ENCODE results near the gene KCNE1. TPM values are rescaled to one million over a fixed set of nuclear protein-coding genes. Genes with fewer than 3 reads are reported as not detected.
A peak's percentile ranks its signal among the peaks of the same experiment; 100 is the strongest.
"Not testable (repeated sequence)": the region's sequence is repeated elsewhere in the genome, so short reads cannot be mapped to it uniquely, and the experiment has no call there.

KCNE1 gene
- total RNA-seq, 8 experiments from 2014 or later, result 0.22 to 3.1 (median 1.1) TPM

DNA sequence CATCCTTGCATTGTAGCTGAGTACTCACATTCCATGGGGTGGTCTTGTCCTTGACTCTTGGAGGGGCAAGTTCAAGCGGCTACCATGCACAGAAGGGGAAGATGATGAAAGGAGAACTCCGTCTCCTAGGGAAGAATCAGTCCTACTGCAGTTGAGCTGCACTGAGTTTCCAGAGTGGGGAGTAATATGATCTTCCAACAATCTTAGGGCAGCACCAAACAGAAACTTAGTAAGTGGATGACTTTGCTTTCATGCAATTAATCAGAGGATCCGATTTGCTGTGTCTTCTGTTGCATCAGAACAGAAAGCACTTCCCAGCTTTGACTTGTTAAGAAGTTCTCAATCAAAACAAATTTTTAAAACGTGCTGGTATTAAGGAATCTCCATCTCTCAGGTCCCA lies 88.2 kb downstream of the KCNE1 start, which contains the start of gene SMIM34:
Gene SMIM34 (minus strand): TSS at position 147 of the 400 bp plus-strand sequence. CDS start 112 bp downstream, at position 35.
- in situ Hi-C loops (cut with MboI; ENCODE audit: low pct_unique_long_range_greater_than_20kb in 2 of 9, low sequenced_read_pairs in 9 of 9, unreplicated experiment in 9 of 9); H3K4me3 ChIP-seq; H3K27ac ChIP-seq; H3K4me1 ChIP-seq (replicated peaks in 1 of 2): not testable (repeated sequence)
- WGBS, 10 experiments, result no CpG with 5 or more reads among the region's 4 CpGs
- peak in 2 of 8 experiments; percentile 28 to 77 for ATAC-seq (replicated peaks in 6 of 8)

DNA sequence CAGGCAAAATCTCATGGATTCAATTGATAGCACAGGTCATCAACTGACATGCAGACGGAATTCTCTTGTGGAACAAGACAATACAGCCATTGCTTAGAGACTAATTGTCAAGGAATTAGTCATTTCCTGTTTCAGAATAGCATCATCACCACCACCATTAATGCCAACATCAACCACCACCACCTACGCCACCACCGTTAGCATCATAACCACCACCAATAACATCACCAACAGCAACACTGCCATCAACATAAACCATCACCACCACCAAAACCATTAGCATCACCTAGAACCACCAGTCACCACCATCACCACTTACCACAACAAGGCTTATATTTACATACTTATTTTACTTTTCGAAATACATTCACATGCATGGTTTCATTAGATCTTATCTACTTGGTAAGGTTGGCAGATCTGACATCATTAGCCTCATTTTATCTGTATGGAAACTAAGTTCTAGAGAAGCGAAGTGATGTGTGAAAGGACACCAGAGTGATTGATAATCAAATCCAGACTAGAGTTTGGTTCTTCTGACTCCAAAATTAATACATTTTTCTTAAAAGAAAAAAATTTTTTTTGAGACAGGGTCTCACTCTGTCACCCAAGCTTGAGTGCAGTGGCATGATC lies 94.4 kb downstream of the KCNE1 start:
- H3K27ac ChIP-seq; H3K4me1 ChIP-seq (replicated peaks in 1 of 2); ATAC-seq (replicated peaks in 6 of 8); H3K4me3 ChIP-seq; in situ Hi-C loops (cut with MboI; ENCODE audit: low pct_unique_long_range_greater_than_20kb in 2 of 9, low sequenced_read_pairs in 9 of 9, unreplicated experiment in 9 of 9): not testable (repeated sequence)
- WGBS, 10 experiments, result no CpG with 5 or more reads among the region's 5 CpGs

DNA sequence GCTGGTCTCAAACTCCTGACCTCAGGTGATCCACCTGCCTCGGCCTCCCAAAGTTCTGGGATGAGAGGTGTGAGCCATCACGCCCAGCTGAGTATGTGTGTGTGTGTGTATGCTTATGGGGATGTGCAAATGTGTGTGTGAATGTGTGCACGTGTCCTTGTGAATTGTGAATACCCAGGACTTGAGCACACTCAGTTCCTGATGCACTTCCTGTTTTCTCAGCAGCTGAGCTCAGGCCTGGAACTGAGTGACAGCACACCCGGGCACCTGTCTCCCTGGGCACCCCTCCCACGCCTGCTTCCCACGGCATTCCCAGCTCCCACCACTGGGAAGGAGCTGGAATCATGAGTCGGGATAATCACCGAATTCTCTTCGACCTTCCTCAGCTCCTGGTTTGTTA lies 104.7 kb downstream of the KCNE1 start:
- H3K4me1 ChIP-seq (replicated peaks in 1 of 2); in situ Hi-C loops (cut with MboI; ENCODE audit: low pct_unique_long_range_greater_than_20kb in 2 of 9, low sequenced_read_pairs in 9 of 9, unreplicated experiment in 9 of 9); ATAC-seq (replicated peaks in 6 of 8); H3K4me3 ChIP-seq; H3K27ac ChIP-seq: not testable (repeated sequence)
- WGBS, 10 experiments, result no CpG with 5 or more reads among the region's 9 CpGs

DNA sequence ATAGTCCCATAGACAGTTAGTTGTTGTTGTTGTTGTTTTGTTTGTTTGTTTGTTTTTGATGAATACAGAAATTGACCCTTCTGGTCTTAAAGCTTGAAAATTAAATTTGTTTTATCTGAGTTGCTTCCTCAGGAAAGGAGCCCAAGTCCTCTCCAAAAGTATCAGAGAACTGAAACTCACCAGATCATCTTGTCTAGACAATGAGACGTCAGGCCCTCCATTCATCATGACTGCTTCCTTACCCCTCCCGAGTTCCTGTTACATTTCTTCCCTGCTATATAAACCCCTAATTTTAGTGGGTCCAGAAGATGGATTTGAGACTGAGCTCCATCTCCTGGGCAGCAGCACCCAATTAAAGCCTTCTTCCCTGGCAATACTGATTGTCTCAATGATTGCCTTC lies 105.3 kb downstream of the KCNE1 start:
- H3K27ac ChIP-seq; H3K4me1 ChIP-seq (replicated peaks in 1 of 2); H3K4me3 ChIP-seq; ATAC-seq (replicated peaks in 6 of 8); in situ Hi-C loops (cut with MboI; ENCODE audit: low pct_unique_long_range_greater_than_20kb in 2 of 9, low sequenced_read_pairs in 9 of 9, unreplicated experiment in 9 of 9): not testable (repeated sequence)
- no CpG with 5 or more reads among the region's 2 CpGs for WGBS, 10 experiments

DNA sequence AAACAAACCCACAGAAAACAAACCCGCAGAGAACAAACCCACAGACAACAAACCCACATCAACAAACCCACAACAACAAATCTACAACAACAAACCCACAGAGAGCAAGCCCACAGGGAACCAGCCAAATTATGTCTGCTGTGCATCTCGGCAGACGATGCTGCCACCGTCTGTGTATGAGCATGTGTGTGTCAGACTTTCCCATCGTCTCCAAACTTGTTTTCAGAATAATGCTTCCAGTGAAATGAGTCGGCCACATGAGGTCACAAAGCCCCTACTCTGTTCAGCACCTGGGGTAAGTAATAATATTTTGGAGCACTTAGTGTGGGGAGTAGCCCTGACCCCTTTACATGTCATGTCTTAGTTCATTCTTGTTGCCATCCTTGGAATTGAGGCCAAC lies 105.9 kb downstream of the KCNE1 start:
- in situ Hi-C loops (cut with MboI; ENCODE audit: low pct_unique_long_range_greater_than_20kb in 2 of 9, low sequenced_read_pairs in 9 of 9, unreplicated experiment in 9 of 9); ATAC-seq (replicated peaks in 6 of 8): not testable (repeated sequence)
- WGBS, 10 experiments, result no CpG with 5 or more reads among the region's 6 CpGs

DNA sequence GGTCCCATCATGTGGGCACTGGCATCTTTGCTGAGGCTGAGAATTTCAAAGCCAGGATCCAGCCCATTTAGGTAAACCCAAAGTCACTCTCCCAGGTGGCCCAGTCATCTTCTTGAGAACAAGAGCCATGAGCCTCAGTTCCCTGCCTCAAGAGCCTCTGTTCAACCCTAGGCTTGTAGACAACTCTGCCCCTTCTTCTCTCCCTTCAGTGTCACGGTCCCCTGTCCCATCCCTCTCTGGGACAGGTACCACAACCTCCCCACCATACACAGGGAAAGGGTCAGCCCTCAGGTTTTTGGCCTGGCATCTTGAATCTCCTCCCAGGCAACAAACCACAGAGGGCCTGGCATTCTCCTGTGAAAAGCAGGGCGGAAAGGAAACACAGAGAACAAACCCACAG lies 106.3 kb downstream of the KCNE1 start:
- no CpG with 5 or more reads among the region's 2 CpGs for WGBS, 10 experiments
- H3K4me3 ChIP-seq; H3K4me1 ChIP-seq (replicated peaks in 1 of 2); in situ Hi-C loops (cut with MboI; ENCODE audit: low pct_unique_long_range_greater_than_20kb in 2 of 9, low sequenced_read_pairs in 9 of 9, unreplicated experiment in 9 of 9); H3K27ac ChIP-seq; ATAC-seq (replicated peaks in 6 of 8): not testable (repeated sequence)

More for the DNA sequence above, 105.9 kb downstream of the KCNE1 start:
- H3K27ac ChIP-seq; H3K4me3 ChIP-seq; H3K4me1 ChIP-seq (replicated peaks in 1 of 2): not testable (repeated sequence)

DNA sequence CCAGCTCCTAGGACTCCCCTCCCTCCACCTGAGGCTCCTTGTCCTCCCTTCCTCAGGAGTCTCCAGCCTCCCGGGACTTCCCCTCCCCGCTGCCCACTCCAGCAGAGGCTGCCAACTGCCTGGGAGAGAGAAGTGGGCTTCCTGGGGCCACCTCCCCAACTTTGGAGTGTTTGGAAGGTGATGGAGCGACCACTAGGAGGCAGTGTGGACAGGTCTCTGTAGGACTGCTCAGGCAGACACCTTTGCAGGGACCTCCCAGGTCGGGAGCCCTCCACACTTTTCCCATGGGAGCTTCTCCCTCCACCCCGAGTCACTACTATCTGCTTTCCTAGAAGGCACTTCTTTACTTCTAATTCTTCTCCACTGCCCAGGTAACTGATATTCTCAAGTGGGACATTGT lies 107.3 kb downstream of the KCNE1 start:
- WGBS, 10 experiments, result no CpG with 5 or more reads among the region's 5 CpGs
- in situ Hi-C loops (cut with MboI; ENCODE audit: low pct_unique_long_range_greater_than_20kb in 2 of 9, low sequenced_read_pairs in 9 of 9, unreplicated experiment in 9 of 9); ATAC-seq (replicated peaks in 6 of 8); H3K27ac ChIP-seq; H3K4me3 ChIP-seq; H3K4me1 ChIP-seq (replicated peaks in 1 of 2): not testable (repeated sequence)

DNA sequence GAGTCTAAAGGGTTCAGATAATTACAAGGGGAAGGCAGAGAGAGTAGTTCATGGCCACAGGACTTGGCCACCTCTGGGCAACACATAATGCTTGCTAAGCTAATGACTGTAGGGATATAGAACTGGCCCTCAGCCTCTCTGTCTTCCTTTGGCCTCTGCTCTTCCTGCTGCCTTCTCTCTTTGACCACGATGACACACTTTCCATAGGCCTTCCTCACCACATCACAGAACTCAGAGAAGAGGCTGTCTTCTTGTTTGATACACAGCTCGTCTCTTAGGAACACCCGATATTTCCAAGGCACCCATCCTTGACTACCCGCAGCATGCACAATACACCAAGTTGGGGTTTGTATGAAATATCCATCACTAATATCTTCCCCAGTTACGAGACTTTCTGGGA lies 111.5 kb downstream of the KCNE1 start:
- H3K4me3 ChIP-seq; in situ Hi-C loops (cut with MboI; ENCODE audit: low pct_unique_long_range_greater_than_20kb in 2 of 9, low sequenced_read_pairs in 9 of 9, unreplicated experiment in 9 of 9); ATAC-seq (replicated peaks in 6 of 8); H3K4me1 ChIP-seq (replicated peaks in 1 of 2); H3K27ac ChIP-seq: not testable (repeated sequence)
- no CpG with 5 or more reads among the region's 5 CpGs for WGBS, 10 experiments

Other genes starting within 250 kb of the KCNE1 start
- gene KCNE2, start 148.2 kb downstream of the KCNE1 start, total RNA-seq, result 1 to 10 TPM in 3 of 8 experiments, under 1 TPM in 4, not detected in 1; 0.32 to 1.5 (median 0.71) TPM
- gene SMIM11, start 136.7 kb downstream of the KCNE1 start, total RNA-seq, result 10 to 100 TPM in 4 of 8 experiments, 1 to 10 TPM in 4; 3.9 to 12.9 (median 7.9) TPM
- gene SMIM34, start 88.3 kb downstream of the KCNE1 start, total RNA-seq, result under 1 TPM in 1 of 8 experiments, not detected in 7; 0.50 TPM
- 100 to 1,000 TPM in 2 of 8 experiments, 10 to 100 TPM in 6; 10.3 to 280 (median 22.7) TPM for gene RCAN1, start 102.9 kb upstream of the KCNE1 start, total RNA-seq
- 1 to 10 TPM in 1 of 8 experiments, under 1 TPM in 7; 0.05 to 3.0 (median 0.13) TPM for gene CLIC6, start 156.8 kb upstream of the KCNE1 start, total RNA-seq

All from motor neuron (in vitro differentiated cells).